ENCODE results near the gene BRSK1.

DNA sequence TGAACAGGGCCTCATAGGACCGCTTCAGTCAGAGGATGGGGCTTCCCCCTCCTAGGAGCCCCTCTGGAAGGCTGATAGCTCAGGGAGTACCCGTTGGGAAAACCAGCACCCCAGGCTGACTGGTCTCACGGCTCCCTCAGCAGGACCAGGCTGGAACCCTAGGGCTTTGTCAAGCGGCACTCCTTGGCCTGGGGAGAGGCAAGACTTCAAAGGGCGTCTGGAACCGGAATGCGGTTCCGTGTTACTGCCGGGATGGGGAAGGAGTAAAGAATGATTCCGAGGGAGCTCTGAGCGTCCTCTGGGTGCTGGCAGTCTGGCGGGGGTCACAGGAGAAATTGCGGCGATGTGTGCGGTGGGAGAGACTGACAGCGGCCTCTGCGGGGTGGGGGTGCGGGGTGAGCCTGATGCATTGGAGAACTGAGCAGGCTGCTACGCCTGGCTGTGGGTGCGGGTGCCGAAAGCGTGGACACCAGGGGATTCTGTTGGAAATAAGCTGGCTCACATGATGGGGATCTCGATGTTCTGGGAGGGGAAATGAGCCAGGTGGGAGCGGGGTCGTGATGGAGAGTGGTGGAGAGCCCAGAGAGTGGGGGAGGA is 68.8 kb downstream of the BRSK1 start:
- TF ChIP-seq NFRKB (IDR thresholded peaks at IDR 0.05) (no peak), ELF4 (IDR thresholded peaks at IDR 0.05) (no peak), FOXM1 (IDR thresholded peaks at IDR 0.05; ENCODE audit: borderline replicate concordance) (no peak), SP1 (IDR thresholded peaks at IDR 0.05) (no peak), ZNF384 (IDR thresholded peaks at IDR 0.05) (no peak), BHLHE40 (IDR thresholded peaks at IDR 0.05; ENCODE audit: borderline replicate concordance) (no peak), HDGF (IDR thresholded peaks at IDR 0.05; ENCODE audit: borderline replicate concordance) (no peak), TARDBP (IDR thresholded peaks at IDR 0.05) (no peak), FOXA1 (IDR thresholded peaks at IDR 0.05) (no peak), ARNT (IDR thresholded peaks at IDR 0.05) (no peak), SUZ12 (IDR thresholded peaks at IDR 0.05) (no peak), PKNOX1 (IDR thresholded peaks at IDR 0.05) (no peak)
